ENCODE measurements around the gene C1R.

Gene C1R

DNA sequence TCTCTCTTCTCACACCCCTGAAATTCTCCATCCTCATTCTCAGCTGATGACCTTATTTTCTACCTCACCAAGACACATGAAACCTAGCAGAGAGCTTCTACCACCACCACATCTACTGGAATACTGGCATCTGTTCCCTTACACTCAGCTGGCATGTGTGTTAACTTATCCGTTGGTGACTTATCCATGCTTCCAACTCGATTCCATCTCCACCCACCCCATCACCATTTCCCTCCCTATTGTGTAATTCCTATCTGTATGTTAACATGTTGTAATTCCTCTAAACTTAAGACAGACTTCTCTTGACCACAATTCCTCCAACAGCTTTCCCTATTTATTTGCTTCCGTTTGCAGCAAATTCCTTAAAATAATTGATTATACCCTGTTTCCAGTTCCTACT, 16.3 kb downstream of the C1R start:
- Mint-ChIP-seq H3K9me3 (no peaks in the 10 kb centered on the region), H3K27ac (no peak overlapping the region), H3K4me3 (no peak overlapping the region), H3K4me1 (no peaks in the 10 kb centered on the region), H3K27me3 (peaks cover 18% of the 10 kb centered on the region), H3K36me3 (no peaks in the 10 kb centered on the region)
- DNase-seq (ENCODE audit: low spot score in 2 of 2) (no peak), ATAC-seq (ENCODE audit: low read depth) (no peak)

GRCh38 chr12:7075518-7075917, 16.7 kb downstream of the C1R start:
- Mint-ChIP-seq H3K27me3 (peaks cover 21% of the 10 kb centered on the region), H3K36me3 (no peaks in the 10 kb centered on the region), H3K4me3 (no peak overlapping the region), H3K4me1 (no peaks in the 10 kb centered on the region), H3K27ac (no peak overlapping the region), H3K9me3 (no peaks in the 10 kb centered on the region)
- ATAC-seq (ENCODE audit: low read depth) (no peak), DNase-seq (ENCODE audit: low spot score in 2 of 2) (no peak)

- ATAC-seq (ENCODE audit: low read depth) (no peak), DNase-seq (ENCODE audit: low spot score in 2 of 2) (no peak)
- peaks cover 22% of the 10 kb centered on the region for H3K27me3 Mint-ChIP-seq
- no peaks in the 10 kb centered on the region for H3K9me3 Mint-ChIP-seq
- no peak overlapping the region for H3K27ac Mint-ChIP-seq
- H3K4me1 Mint-ChIP-seq = no peaks in the 10 kb centered on the region
- H3K36me3 Mint-ChIP-seq = no peaks in the 10 kb centered on the region
- H3K4me3 Mint-ChIP-seq = no peak overlapping the region
Measured at GRCh38 chr12:7073946-7074345, 18.3 kb downstream of the C1R start.

- DNase-seq (ENCODE audit: low spot score in 2 of 2) (no peak), ATAC-seq (ENCODE audit: low read depth) (no peak)
- peaks cover 28% of the 10 kb centered on the region for H3K27me3 Mint-ChIP-seq
- H3K27ac Mint-ChIP-seq = no peak overlapping the region
- H3K4me1 Mint-ChIP-seq = no peaks in the 10 kb centered on the region
- H3K4me3 Mint-ChIP-seq = no peak overlapping the region
- no peaks in the 10 kb centered on the region for H3K36me3 Mint-ChIP-seq
- H3K9me3 Mint-ChIP-seq = no peaks in the 10 kb centered on the region
Measured at GRCh38 chr12:7072554-7072953, 19.7 kb downstream of the C1R start.

GRCh38 chr12:7072035-7072434, 20.2 kb downstream of the C1R start:
- DNase-seq (ENCODE audit: low spot score in 2 of 2) (no peak), ATAC-seq (ENCODE audit: low read depth) (no peak)
- Mint-ChIP-seq H3K4me1 (no peaks in the 10 kb centered on the region), H3K27ac (no peak overlapping the region), H3K9me3 (no peaks in the 10 kb centered on the region), H3K4me3 (no peak overlapping the region), H3K27me3 (peaks cover 30% of the 10 kb centered on the region), H3K36me3 (no peaks in the 10 kb centered on the region)

GRCh38 chr12:7069386-7069785, 22.9 kb downstream of the C1R start:
- ATAC-seq (ENCODE audit: low read depth) (no peak), DNase-seq (ENCODE audit: low spot score in 2 of 2) (no peak)
- Mint-ChIP-seq H3K4me3 (no peak overlapping the region), H3K27me3 (peaks cover 29% of the 10 kb centered on the region), H3K36me3 (no peaks in the 10 kb centered on the region), H3K9me3 (no peaks in the 10 kb centered on the region), H3K4me1 (no peaks in the 10 kb centered on the region), H3K27ac (no peak overlapping the region)

DNA sequence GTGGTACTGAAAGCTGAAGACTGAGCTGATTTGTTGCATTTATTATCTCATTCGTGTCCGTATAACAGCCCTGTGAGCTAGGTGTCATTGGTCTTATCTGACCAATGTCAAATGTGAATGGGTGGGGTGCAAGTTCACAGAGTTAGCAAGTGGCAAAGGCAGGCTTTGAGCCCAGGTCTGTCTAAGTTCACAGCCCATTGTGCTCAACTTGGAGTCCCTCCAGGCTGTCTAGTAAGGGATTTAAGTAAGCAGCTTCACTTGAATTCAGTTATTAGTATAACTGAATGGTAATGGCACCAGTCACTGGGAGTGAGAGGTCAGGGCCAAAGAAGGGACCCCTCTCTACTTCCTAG, 23.3 kb downstream of the C1R start:
- Mint-ChIP-seq H3K27ac (no peak overlapping the region), H3K9me3 (no peaks in the 10 kb centered on the region), H3K4me1 (no peaks in the 10 kb centered on the region), H3K4me3 (no peak overlapping the region), H3K36me3 (no peaks in the 10 kb centered on the region), H3K27me3 (peaks cover 29% of the 10 kb centered on the region)
- ATAC-seq (ENCODE audit: low read depth) (no peak), DNase-seq (ENCODE audit: low spot score in 2 of 2) (no peak)

GRCh38 chr12:7068240-7068993, 23.8 kb downstream of the C1R start:
- DNase-seq (ENCODE audit: low spot score in 2 of 2) (no peak), ATAC-seq (ENCODE audit: low read depth) (no peak)
- peaks cover 29% of the 10 kb centered on the region for H3K27me3 Mint-ChIP-seq
- no peaks in the 10 kb centered on the region for H3K4me1 Mint-ChIP-seq
- no peaks in the 10 kb centered on the region for H3K36me3 Mint-ChIP-seq
- H3K4me3 Mint-ChIP-seq = no peak overlapping the region
- H3K9me3 Mint-ChIP-seq = no peaks in the 10 kb centered on the region
- H3K27ac Mint-ChIP-seq = no peak overlapping the region

DNA sequence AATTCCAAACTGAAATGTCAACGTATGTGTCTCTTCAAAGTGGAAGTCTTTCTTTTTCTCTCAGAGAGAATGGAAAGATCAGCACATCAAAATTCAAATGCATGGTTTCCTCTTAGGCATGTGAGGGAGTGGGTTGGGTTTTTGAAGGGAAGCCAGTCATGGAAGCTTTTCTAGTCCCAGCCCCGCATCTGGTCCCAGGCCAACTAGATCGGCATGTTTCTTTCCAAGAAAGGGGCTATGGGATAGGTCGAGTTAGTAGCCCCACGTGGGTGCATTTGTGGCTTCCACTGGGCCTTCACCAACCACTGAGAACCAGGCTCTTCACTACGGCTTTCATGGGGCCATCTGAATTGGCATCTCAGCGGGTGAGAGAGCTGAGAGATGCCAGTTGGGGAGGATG, 25.1 kb downstream of the C1R start:
- H3K4me1 Mint-ChIP-seq = no peaks in the 10 kb centered on the region
- no peak overlapping the region for H3K4me3 Mint-ChIP-seq
- H3K9me3 Mint-ChIP-seq = no peaks in the 10 kb centered on the region
- ATAC-seq (ENCODE audit: low read depth) (no peak), DNase-seq (ENCODE audit: low spot score in 2 of 2) (no peak)
- H3K27ac Mint-ChIP-seq = no peak overlapping the region
- peaks cover 28% of the 10 kb centered on the region for H3K27me3 Mint-ChIP-seq
- no peaks in the 10 kb centered on the region for H3K36me3 Mint-ChIP-seq

DNA sequence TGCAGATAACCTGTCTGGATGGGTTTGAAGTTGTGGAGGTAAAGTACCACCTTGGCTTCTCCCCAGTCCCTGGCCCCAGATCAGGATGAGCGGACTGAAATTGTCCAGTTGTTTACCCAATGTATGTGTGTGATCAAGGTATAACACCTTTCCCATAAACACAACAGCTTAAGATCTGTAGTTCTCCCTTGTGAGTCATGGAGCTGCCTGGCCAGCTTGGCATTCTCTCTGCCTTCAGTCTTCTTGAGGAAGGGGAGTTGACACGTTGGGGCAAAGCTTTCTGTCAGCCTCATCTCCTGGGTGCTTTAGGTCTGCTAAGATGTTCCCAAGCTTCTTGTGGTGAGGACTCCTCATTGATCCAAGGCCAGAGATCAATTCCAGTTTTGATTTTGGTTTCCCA, 25.6 kb downstream of the C1R start:
- DNase-seq (ENCODE audit: low spot score in 2 of 2) (no peak), ATAC-seq (ENCODE audit: low read depth) (no peak)
- H3K36me3 Mint-ChIP-seq = no peaks in the 10 kb centered on the region
- peaks cover 24% of the 10 kb centered on the region for H3K27me3 Mint-ChIP-seq
- no peak overlapping the region for H3K27ac Mint-ChIP-seq
- no peak overlapping the region for H3K4me3 Mint-ChIP-seq
- no peaks in the 10 kb centered on the region for H3K9me3 Mint-ChIP-seq
- H3K4me1 Mint-ChIP-seq = no peaks in the 10 kb centered on the region

GRCh38 chr12:7065073-7065623, 27.1 kb downstream of the C1R start:
- ATAC-seq (ENCODE audit: low read depth) = no peak
- Mint-ChIP-seq H3K36me3 (no peaks in the 10 kb centered on the region), H3K4me3 (no peak overlapping the region)

GRCh38 chr12:7064516-7064915, 27.7 kb downstream of the C1R start:
- ATAC-seq (ENCODE audit: low read depth) (no peak), DNase-seq (ENCODE audit: low spot score in 2 of 2) (no peak)
- H3K36me3 Mint-ChIP-seq = no peaks in the 10 kb centered on the region
- H3K9me3 Mint-ChIP-seq = no peaks in the 10 kb centered on the region
- no peak overlapping the region for H3K27ac Mint-ChIP-seq
- peaks cover 29% of the 10 kb centered on the region for H3K27me3 Mint-ChIP-seq
- H3K4me1 Mint-ChIP-seq = no peaks in the 10 kb centered on the region
- H3K4me3 Mint-ChIP-seq = no peak overlapping the region

More at GRCh38 chr12:7065073-7065623, 27.1 kb downstream of the C1R start:
- Mint-ChIP-seq H3K27me3 (peaks cover 25% of the 10 kb centered on the region), H3K4me1 (no peaks in the 10 kb centered on the region), H3K9me3 (no peaks in the 10 kb centered on the region), H3K27ac (no peak overlapping the region)
- no peak for DNase-seq (ENCODE audit: low spot score in 2 of 2)

DNA sequence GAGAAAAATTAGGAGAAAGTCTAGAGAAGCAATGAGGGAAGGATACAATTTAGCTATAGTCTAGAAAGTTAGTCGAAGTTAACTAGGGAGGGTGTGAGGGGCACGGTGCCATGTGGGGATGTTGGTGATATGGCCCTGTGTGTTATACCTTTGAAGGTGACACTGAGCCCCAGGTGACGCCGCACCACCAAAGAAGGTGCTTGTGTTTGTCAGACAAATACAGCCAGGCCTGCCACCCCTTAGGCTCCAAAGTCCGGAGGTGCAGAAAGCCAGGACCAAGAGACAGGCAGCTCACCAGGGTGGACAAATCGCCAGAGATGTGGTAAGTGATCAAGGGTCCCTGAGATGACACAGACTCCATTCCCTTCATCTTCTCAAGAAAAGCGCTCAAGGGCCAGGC, 30.6 kb downstream of the C1R start:
- DNase-seq (ENCODE audit: low spot score in 2 of 2) (no peak), ATAC-seq (ENCODE audit: low read depth) (no peak)
- H3K9me3 Mint-ChIP-seq = no peaks in the 10 kb centered on the region
- no peak overlapping the region for H3K27ac Mint-ChIP-seq
- H3K4me1 Mint-ChIP-seq = no peaks in the 10 kb centered on the region
- peaks cover 20% of the 10 kb centered on the region for H3K27me3 Mint-ChIP-seq
- no peaks in the 10 kb centered on the region for H3K36me3 Mint-ChIP-seq
- H3K4me3 Mint-ChIP-seq = no peak overlapping the region

DNA sequence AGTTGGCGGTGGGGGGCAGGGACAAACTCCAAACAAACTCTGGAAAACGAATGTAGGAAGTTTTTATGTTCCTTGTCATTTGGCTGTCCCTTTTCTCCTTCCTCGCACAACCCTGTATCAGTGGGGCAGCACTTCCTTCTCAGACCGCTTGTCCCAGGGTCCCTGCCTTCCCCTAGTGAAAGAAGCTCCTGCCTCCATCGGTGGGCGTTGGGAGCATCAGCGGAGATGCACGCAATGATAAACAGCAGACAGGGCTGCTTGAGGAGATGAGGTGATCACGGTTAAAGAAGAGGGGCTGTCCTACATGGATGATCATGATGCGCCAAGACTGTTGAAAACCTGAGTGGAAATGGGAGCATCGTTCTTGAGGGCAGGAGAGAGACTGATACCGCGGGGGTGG, 31.1 kb downstream of the C1R start:
- no peak for ATAC-seq (ENCODE audit: low read depth)
- Mint-ChIP-seq H3K4me3 (no peak overlapping the region), H3K27me3 (peaks cover 19% of the 10 kb centered on the region), H3K27ac (no peak overlapping the region), H3K4me1 (no peaks in the 10 kb centered on the region), H3K36me3 (no peaks in the 10 kb centered on the region), H3K9me3 (no peaks in the 10 kb centered on the region)
- no peak for DNase-seq (ENCODE audit: low spot score in 2 of 2)

DNA sequence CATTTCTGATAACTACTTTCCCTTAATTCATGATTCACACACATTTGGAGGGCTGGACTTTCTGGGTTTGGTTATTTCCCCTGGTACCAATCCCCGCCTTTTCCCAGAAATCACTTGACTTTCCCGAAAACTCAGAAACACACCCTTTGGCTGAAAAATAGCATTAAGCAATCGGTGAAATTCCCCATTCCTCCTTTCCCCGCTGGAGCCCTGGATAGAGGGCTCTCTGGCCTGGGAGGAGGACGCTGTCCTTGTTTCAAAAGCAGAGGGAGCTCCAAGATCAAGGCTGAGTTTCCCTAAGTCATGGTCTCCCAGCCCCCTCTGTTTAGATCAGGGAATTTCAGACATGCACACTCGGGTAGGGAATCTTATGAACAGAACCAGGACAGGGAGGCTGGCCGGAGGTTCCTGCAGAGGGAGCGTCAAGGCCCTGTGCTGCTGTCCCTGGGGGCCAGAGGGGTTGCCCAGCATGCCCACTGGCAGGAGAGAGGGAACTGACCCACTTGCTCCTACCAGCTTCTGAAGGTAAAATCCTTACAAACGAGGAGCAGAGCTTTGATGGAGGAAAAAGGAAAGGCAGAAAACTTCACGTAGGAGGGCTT, 31.8 kb downstream of the C1R start, which contains the start of gene C1S:
Gene C1S (plus strand): TSS at position 366 of the 602 bp plus-strand sequence. CDS start 1,195 bp downstream, outside the sequence.
- DNase-seq (ENCODE audit: low spot score in 2 of 2) (no peak), ATAC-seq (ENCODE audit: low read depth) (no peak)
- H3K9me3 Mint-ChIP-seq = no peaks in the 10 kb centered on the region
- no peaks in the 10 kb centered on the region for H3K36me3 Mint-ChIP-seq
- no peaks in the 10 kb centered on the region for H3K4me1 Mint-ChIP-seq
- peaks cover 18% of the 10 kb centered on the region for H3K27me3 Mint-ChIP-seq
- no peak within 1 kb of the TSS for H3K4me3 Mint-ChIP-seq
- H3K27ac Mint-ChIP-seq = no peak within 1 kb of the TSS
